ENCODE results near the gene MAPK8IP2.

GRCh38 chr22:50583294-50583861 is 17.2 kb upstream of the MAPK8IP2 start:
- 0 out of 2 replicates have a peak, but pooled peaks have one; percentile 17 for TF ChIP-seq CTCF (conservative IDR thresholded peaks at IDR 0.05)
- TF ChIP-seq EZH2 (IDR thresholded peaks at IDR 0.05; ENCODE audit: low read depth): no peak

Measured in PC-9 (cell line).